ENCODE results near the gene PLAC1. TPM values are rescaled to one million over a fixed set of nuclear protein-coding genes. Genes with fewer than 3 reads are reported as not detected.

Gene PLAC1
- total and polyA plus RNA-seq, 2 of the 4 experiments (the other 2 are of a cell fraction) = 0.36 to 0.74 TPM

DNA sequence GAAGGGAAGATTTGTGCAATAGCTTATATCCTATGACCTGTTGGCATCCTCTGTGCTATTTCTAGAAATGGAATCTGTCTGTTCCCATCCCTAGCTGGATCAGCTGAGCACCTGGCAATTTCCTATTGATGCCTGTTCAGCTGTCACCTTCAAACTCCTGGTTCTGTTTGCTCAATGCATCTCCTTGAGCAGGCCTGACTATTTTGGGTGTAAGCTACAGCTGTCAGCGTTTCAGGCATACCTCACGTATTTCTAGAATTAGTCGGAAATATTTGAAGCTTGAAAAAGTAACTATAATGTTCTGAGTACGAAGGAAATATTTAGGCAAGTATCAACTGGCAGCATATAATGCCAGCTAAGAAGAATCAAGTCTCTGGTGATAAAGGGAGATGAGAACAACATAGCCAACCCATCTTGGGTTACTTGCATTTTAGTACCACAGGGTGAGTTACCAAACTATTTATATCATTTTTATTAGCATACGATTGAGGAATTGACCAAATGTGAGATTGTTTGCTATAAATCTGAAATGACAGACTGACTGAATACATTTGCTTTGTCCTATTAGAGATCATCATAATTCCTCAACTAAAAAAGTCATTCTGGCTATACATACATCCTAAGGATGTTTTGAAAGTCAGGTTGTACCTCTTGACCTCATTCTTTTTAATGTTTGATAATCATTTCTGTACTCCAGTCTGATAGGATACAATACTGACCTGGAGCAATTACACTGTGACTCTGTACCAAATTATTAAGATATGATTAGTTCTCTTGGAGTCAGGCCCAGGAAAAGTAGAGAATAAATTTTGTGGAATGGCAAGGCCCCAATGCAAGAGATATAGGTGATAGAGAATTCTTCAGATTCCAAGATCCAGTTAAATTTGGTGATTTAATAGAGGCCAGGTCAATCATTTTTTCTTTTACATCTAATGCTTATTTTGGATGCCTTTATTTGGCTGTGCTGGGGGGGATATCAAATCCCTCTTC, 36.4 kb upstream of the PLAC1 start:
- in situ Hi-C loops (cut with MboI; ENCODE audit: low sequenced_read_pairs) = no loop called here
- BruUV-seq (replicated peaks) = no TSS peak
- Histone ChIP-seq H2AK9ac (replicated peaks; ENCODE audit: low read depth, low read length, poor library complexity) (no peak overlapping the region), H3K9me3 (ENCODE audit: control insufficient read depth, insufficient read depth, low read length) (no peaks in the 10 kb centered on the region), H3K9me1 (ENCODE audit: insufficient read depth, low read length) (no peaks in the 10 kb centered on the region; the same call in 1 of the 2 replicates), H4K8ac (ENCODE audit: low read depth in 2 of 2, low read length in 2 of 2) (no peak overlapping the region), H3K4me1 (ENCODE audit: control insufficient read depth, insufficient read depth, low read length) (peaks cover 3% of the 10 kb centered on the region), H4K91ac (ENCODE audit: insufficient read depth, low read depth, low read length) (no peak overlapping the region), H2AFZ (replicated peaks; ENCODE audit: low read length, poor library complexity) (no peak overlapping the region), H2AK5ac (ENCODE audit: low read depth, low read length) (no peak overlapping the region), H3K36me3 (ENCODE audit: control insufficient read depth, insufficient read depth, low read length) (no peaks in the 10 kb centered on the region), H3K18ac (ENCODE audit: low read depth, low read length) (no peak overlapping the region), H3K23ac (ENCODE audit: low read depth, low read length) (no peak overlapping the region), H4K20me1 (ENCODE audit: insufficient read depth, low read length) (no peaks in the 10 kb centered on the region), H2BK20ac (ENCODE audit: low read depth, low read length) (no peak overlapping the region), H2BK5ac (ENCODE audit: low read depth, low read length, poor library complexity, severe bottlenecking) (no peak overlapping the region), H3K14ac (replicated peaks; ENCODE audit: low read depth, low read length) (no peak overlapping the region), H3K79me1 (ENCODE audit: low read depth in 1 of 2, low read length in 2 of 2) (no peaks in the 10 kb centered on the region), H2BK15ac (ENCODE audit: low read depth, low read length) (no peak overlapping the region), H4K5ac (ENCODE audit: low read depth, low read length) (no peak overlapping the region), H3K4ac (ENCODE audit: low read depth, low read length) (no peak overlapping the region), H3K4me2 (ENCODE audit: low read depth, low read length) (no peak overlapping the region), H3K4me3 (ENCODE audit: insufficient read depth, low read depth, low read length) (no peak overlapping the region), H3K27me3 (ENCODE audit: control insufficient read depth, insufficient read depth, low read length) (no peaks in the 10 kb centered on the region), H3K27ac (ENCODE audit: insufficient read depth, low read length) (no peak overlapping the region), H3K56ac (ENCODE audit: extremely low read depth, insufficient read depth, low read length) (no peak overlapping the region), H3K9ac (ENCODE audit: low read depth, low read length) (no peak overlapping the region), H2BK120ac (ENCODE audit: low read depth, low read length) (no peak overlapping the region)
- DNase-seq (no peak), ATAC-seq (ENCODE audit: low read depth) (no peak)
- ChIA-PET POLR2A (ENCODE audit: unreplicated experiment) (no interaction called here), CTCF (no interaction called here)
- dilution Hi-C loops (cut with HindIII; ENCODE audit: low sequenced_read_pairs, unreplicated experiment) = no loop called here
- intact Hi-C loops (cut with micrococcal nuclease) = no loop called here
- WGBS, 2 experiments (ENCODE audit: extremely low coverage in 2 of 2, insufficient read length in 1 of 2) = no CpG with 5 or more reads among the region's 5 CpGs
- no peak for TF ChIP-seq BHLHE40 (IDR thresholded peaks at IDR 0.05; ENCODE audit: low read depth, low read length)
- TF ChIP-seq, protein P1, sequence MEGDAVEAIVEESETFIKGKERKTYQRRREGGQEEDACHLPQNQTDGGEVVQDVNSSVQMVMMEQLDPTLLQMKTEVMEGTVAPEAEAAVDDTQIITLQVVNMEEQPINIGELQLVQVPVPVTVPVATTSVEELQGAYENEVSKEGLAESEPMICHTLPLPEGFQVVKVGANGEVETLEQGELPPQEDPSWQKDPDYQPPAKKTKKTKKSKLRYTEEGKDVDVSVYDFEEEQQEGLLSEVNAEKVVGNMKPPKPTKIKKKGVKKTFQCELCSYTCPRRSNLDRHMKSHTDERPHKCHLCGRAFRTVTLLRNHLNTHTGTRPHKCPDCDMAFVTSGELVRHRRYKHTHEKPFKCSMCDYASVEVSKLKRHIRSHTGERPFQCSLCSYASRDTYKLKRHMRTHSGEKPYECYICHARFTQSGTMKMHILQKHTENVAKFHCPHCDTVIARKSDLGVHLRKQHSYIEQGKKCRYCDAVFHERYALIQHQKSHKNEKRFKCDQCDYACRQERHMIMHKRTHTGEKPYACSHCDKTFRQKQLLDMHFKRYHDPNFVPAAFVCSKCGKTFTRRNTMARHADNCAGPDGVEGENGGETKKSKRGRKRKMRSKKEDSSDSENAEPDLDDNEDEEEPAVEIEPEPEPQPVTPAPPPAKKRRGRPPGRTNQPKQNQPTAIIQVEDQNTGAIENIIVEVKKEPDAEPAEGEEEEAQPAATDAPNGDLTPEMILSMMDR (conservative IDR thresholded peaks at IDR 0.05; ENCODE audit: low read depth, low read length) = no peak
- no peak for TF ChIP-seq POLR2A (IDR thresholded peaks at IDR 0.05; ENCODE audit: low read depth, low read length)
- TF ChIP-seq RAD21 (IDR thresholded peaks at IDR 0.05; ENCODE audit: low read length) = no peak
- no peak for TF ChIP-seq MAZ (IDR thresholded peaks at IDR 0.05; ENCODE audit: borderline replicate concordance, low read depth, low read length)
- TF ChIP-seq, protein P2, sequence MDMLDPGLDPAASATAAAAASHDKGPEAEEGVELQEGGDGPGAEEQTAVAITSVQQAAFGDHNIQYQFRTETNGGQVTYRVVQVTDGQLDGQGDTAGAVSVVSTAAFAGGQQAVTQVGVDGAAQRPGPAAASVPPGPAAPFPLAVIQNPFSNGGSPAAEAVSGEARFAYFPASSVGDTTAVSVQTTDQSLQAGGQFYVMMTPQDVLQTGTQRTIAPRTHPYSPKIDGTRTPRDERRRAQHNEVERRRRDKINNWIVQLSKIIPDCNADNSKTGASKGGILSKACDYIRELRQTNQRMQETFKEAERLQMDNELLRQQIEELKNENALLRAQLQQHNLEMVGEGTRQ (IDR thresholded peaks at IDR 0.05; ENCODE audit: low read depth, low read length) = no peak
- TF ChIP-seq NFE2L2 (IDR thresholded peaks at IDR 0.05; ENCODE audit: low read depth, low read length) = no peak
- TF ChIP-seq SMC3 (IDR thresholded peaks at IDR 0.05; ENCODE audit: low read depth, low read length) = no peak
- no peak for TF ChIP-seq FOS (IDR thresholded peaks at IDR 0.05; ENCODE audit: low read depth, low read length)
- TF ChIP-seq MXI1 (IDR thresholded peaks at IDR 0.05; ENCODE audit: borderline replicate concordance, low read depth, low read length) = no peak
- no peak for TF ChIP-seq CHD1 (IDR thresholded peaks at IDR 0.05; ENCODE audit: low read depth, low read length)
- TF ChIP-seq MAFK (IDR thresholded peaks at IDR 0.05; ENCODE audit: low read depth, low read length) = no peak
- TF ChIP-seq RFX5 (IDR thresholded peaks at IDR 0.05; ENCODE audit: low read depth, low read length) = no peak
- no peak for TF ChIP-seq CEBPB (IDR thresholded peaks at IDR 0.05; ENCODE audit: low read depth, low read length)
- TF ChIP-seq, protein P3, sequence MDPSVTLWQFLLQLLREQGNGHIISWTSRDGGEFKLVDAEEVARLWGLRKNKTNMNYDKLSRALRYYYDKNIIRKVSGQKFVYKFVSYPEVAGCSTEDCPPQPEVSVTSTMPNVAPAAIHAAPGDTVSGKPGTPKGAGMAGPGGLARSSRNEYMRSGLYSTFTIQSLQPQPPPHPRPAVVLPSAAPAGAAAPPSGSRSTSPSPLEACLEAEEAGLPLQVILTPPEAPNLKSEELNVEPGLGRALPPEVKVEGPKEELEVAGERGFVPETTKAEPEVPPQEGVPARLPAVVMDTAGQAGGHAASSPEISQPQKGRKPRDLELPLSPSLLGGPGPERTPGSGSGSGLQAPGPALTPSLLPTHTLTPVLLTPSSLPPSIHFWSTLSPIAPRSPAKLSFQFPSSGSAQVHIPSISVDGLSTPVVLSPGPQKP (IDR thresholded peaks at IDR 0.05; ENCODE audit: borderline replicate concordance, low read depth, low read length) = no peak

Data from IMR-90 (cell line).